ENCODE measurements around the gene RAB33B.

RAB33B gene

DNA sequence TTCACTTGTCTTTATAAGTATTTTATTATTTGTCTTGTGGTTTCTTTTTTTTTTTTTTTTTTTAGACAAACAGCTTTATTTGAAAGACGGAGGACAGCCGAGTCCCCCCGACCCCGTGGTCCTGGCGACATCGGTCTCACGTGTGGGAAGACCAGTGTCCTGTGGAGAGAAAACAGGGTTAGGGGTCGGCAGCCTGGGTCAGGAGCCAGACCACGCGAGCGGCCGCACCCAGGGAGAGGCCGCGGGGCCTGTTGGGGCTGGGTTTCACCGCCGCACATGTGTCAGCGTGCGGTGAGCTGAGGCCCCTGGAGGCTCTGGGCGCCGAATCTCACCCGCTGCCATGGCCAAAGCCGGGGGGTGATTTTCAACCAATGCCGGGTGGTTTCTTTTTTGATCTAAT lies 17.8 kb upstream of the RAB33B start:
- Histone ChIP-seq H3F3A (ENCODE audit: insufficient read depth, low read length) (peaks cover 6% of the 10 kb centered on the region; the same call in 1 of the 2 replicates), H3K27ac (ENCODE audit: low read length) (no peak overlapping the region; the same call in 1 of the 2 replicates), H2AFZ (ENCODE audit: low read length) (no peak overlapping the region), H3K4me2 (ENCODE audit: low read depth, low read length) (peak overlapping the region; percentile 28; the same call in 1 of the 2 replicates), H3K27me3 (replicated peaks; ENCODE audit: insufficient read depth, low read length) (no peaks in the 10 kb centered on the region), H3K79me2 (ENCODE audit: low read length) (no peaks in the 10 kb centered on the region), H3K9me3 (replicated peaks; ENCODE audit: insufficient read depth, low read length) (no peaks in the 10 kb centered on the region), H3K4me3 (ENCODE audit: low read length) (no peak overlapping the region), H3K36me3 (replicated peaks; ENCODE audit: insufficient read depth, low read length) (no peaks in the 10 kb centered on the region; the same call in 1 of the 2 replicates), H3K9me2 (replicated peaks; ENCODE audit: insufficient read depth, low read length) (no peaks in the 10 kb centered on the region), H3K9ac (ENCODE audit: low read length) (no peak overlapping the region), H4K20me1 (ENCODE audit: insufficient read depth, low read length) (no peaks in the 10 kb centered on the region), H3K4me1 (ENCODE audit: low read length) (peaks cover 19% of the 10 kb centered on the region)
- TF ChIP-seq CTCF (IDR thresholded peaks at IDR 0.05; ENCODE audit: low read length) = no peak
- TF ChIP-seq EZH2phosphoT487 (IDR thresholded peaks at IDR 0.05; ENCODE audit: low read length) = no peak
- no peak for TF ChIP-seq EZH2 (optimal IDR thresholded peaks at IDR 0.05; ENCODE audit: low read depth, low read length)
- DNase-seq = no peak

DNA sequence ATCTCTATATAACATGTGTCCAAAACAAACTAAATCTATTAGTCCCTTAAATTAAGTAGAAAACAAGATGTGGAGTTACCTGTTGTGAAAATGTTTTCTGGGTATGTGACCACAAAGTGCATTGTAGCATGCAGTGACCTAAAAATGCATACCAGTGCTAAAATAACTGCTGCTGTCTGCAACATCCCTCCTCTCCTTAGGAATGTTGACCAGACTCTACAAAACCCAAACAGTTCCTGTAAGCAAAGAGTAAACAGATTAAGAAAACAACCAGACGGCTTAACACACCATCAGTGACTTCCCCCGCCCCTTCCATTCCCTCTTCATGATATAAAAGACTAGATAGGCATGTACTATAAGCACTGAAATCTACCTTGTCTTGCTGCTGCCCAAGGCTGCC lies 15.8 kb upstream of the RAB33B start:
- no peaks in the 10 kb centered on the region; the same call in 1 of the 2 replicates for H3K36me3 ChIP-seq (replicated peaks; ENCODE audit: insufficient read depth, low read length)
- H4K20me1 ChIP-seq (ENCODE audit: insufficient read depth, low read length) = no peaks in the 10 kb centered on the region
- no peaks in the 10 kb centered on the region for H3K9me3 ChIP-seq (replicated peaks; ENCODE audit: insufficient read depth, low read length)
- H3K9ac ChIP-seq (ENCODE audit: low read length) = no peak overlapping the region
- peaks cover 6% of the 10 kb centered on the region; the same call in 1 of the 2 replicates for H3F3A ChIP-seq (ENCODE audit: insufficient read depth, low read length)
- no peaks in the 10 kb centered on the region for H3K79me2 ChIP-seq (ENCODE audit: low read length)
- no peaks in the 10 kb centered on the region for H3K27me3 ChIP-seq (replicated peaks; ENCODE audit: insufficient read depth, low read length)
- peak overlapping the region; percentile 8; the same call in 1 of the 2 replicates for H3K27ac ChIP-seq (ENCODE audit: low read length)
- H3K4me2 ChIP-seq (ENCODE audit: low read depth, low read length) = 0 out of 2 replicates have a peak overlapping the region, but pooled peaks have one; percentile 1
- TF ChIP-seq CTCF (IDR thresholded peaks at IDR 0.05; ENCODE audit: low read length) = no peak
- TF ChIP-seq EZH2phosphoT487 (IDR thresholded peaks at IDR 0.05; ENCODE audit: low read length) = no peak
- no peak for TF ChIP-seq EZH2 (optimal IDR thresholded peaks at IDR 0.05; ENCODE audit: low read depth, low read length)
- peaks cover 19% of the 10 kb centered on the region for H3K4me1 ChIP-seq (ENCODE audit: low read length)
- DNase-seq = no peak
- no peak overlapping the region for H2AFZ ChIP-seq (ENCODE audit: low read length)
- H3K9me2 ChIP-seq (replicated peaks; ENCODE audit: insufficient read depth, low read length) = no peaks in the 10 kb centered on the region
- no peak overlapping the region for H3K4me3 ChIP-seq (ENCODE audit: low read length)

DNA sequence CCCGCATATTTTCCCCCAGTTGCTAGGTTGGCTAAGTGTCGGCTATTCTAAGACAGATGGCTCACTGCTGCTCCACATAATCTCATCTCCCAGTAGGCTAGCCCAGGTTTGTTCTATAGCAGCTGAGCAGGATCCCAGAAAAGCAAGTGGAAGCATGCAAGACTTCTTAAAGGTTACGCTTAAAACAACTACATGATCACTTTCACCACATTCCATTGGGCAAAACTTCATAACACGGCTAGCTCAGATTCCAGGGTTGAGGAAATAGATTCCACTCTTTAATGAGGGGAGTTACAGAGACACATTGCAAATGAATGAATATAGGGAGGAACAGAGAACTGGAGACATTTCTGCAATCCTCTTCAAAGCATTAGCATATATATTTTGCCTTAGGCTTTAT lies 12.9 kb upstream of the RAB33B start:
- H3K9me3 ChIP-seq (replicated peaks; ENCODE audit: insufficient read depth, low read length) = no peaks in the 10 kb centered on the region
- no peak for TF ChIP-seq CTCF (IDR thresholded peaks at IDR 0.05; ENCODE audit: low read length)
- TF ChIP-seq EZH2 (optimal IDR thresholded peaks at IDR 0.05; ENCODE audit: low read depth, low read length) = no peak
- no peak for TF ChIP-seq EZH2phosphoT487 (IDR thresholded peaks at IDR 0.05; ENCODE audit: low read length)
- no peaks in the 10 kb centered on the region for H4K20me1 ChIP-seq (ENCODE audit: insufficient read depth, low read length)
- no peak overlapping the region for H3K9ac ChIP-seq (ENCODE audit: low read length)
- H3K9me2 ChIP-seq (replicated peaks; ENCODE audit: insufficient read depth, low read length) = no peaks in the 10 kb centered on the region
- H3K27ac ChIP-seq (ENCODE audit: low read length) = no peak overlapping the region
- no peak overlapping the region for H3K4me3 ChIP-seq (ENCODE audit: low read length)
- H3K36me3 ChIP-seq (replicated peaks; ENCODE audit: insufficient read depth, low read length) = no peaks in the 10 kb centered on the region; the same call in 1 of the 2 replicates
- H3K27me3 ChIP-seq (replicated peaks; ENCODE audit: insufficient read depth, low read length) = no peaks in the 10 kb centered on the region
- no peaks in the 10 kb centered on the region for H3K79me2 ChIP-seq (ENCODE audit: low read length)
- no peak for DNase-seq
- H3F3A ChIP-seq (ENCODE audit: insufficient read depth, low read length) = no peaks in the 10 kb centered on the region; the same call in 1 of the 2 replicates
- no peak overlapping the region for H3K4me2 ChIP-seq (ENCODE audit: low read depth, low read length)
- H3K4me1 ChIP-seq (ENCODE audit: low read length) = peaks cover 14% of the 10 kb centered on the region
- H2AFZ ChIP-seq (ENCODE audit: low read length) = no peak overlapping the region

Data from MM.1S (cell line).